A549 (cell line): ENCODE results near the gene GCC2.

Experiments
- CBX2 ChIP-seq: fragments of 200-600 bp; sonication (generic); IDR thresholded peaks from 2 replicates; pipeline ENCODE4 v1.6.1; 2016; ENCODE audit warnings: low read depth, mild to moderate bottlenecking, borderline replicate concordance
- CTCF ChIP-seq: fragments of >200 bp; sonication (Bioruptor Twin); formaldehyde crosslinking; IDR thresholded peaks from 3 replicates; pipeline ENCODE4 v1.5.1; 2016
- ELK1 ChIP-seq: fragments of 150-350 bp; IDR thresholded peaks from 2 replicates; pipeline ENCODE4 v1.6.1; 2014; ENCODE audit warnings: low read depth, mild to moderate bottlenecking, low read length
- MAX ChIP-seq: IDR thresholded peaks from 2 replicates; pipeline ENCODE4 v1.6.1; 2012

GRCh38 chr2:108555572-108555971 lies 106.6 kb downstream of the GCC2 start:
- TF ChIP-seq CBX2 (no peak), CTCF (no peak), MAX (no peak), ELK1 (no peak)
